Loucy (cell line): ENCODE data around the gene NDUFS7.

Experiments
- H2AFZ ChIP-seq: fragments of 200-600 bp; sonication (generic); 2 replicates; pipeline ENCODE4 v1.6.0; 2016; ENCODE audit warnings: antibody characterized with exemption, mild to moderate bottlenecking, low read length, moderate library complexity
- H3F3A ChIP-seq: fragments of 200-600 bp; 2 replicates; pipeline ENCODE4 v1.6.0; 2016; ENCODE audit warnings: antibody characterized with exemption, low read depth, mild to moderate bottlenecking
- H3K27me3 ChIP-seq: fragments of 200-600 bp; sonication (generic); 2 replicates; pipeline ENCODE4 v1.6.1; 2014; ENCODE audit warnings: low read length, mild to moderate bottlenecking; ENCODE audit not compliant: insufficient read depth, poor library complexity, severe bottlenecking
- H3K36me3 ChIP-seq: fragments of 200-600 bp; sonication (generic); 2 replicates; pipeline ENCODE4 v1.6.1; 2016; ENCODE audit warnings: low read length; ENCODE audit not compliant: insufficient read depth
- H3K4me1 ChIP-seq: fragments of 200-600 bp; sonication (generic); 2 replicates; pipeline ENCODE4 v1.5.1; 2014; ENCODE audit warnings: low read length, mild to moderate bottlenecking; ENCODE audit not compliant: insufficient read depth, poor library complexity, severe bottlenecking
- H3K4me2 ChIP-seq: fragments of 200-600 bp; sonication (generic); 2 replicates; pipeline ENCODE4 v1.6.0; 2014; ENCODE audit warnings: antibody characterized with exemption, low read length, low read depth, mild to moderate bottlenecking; ENCODE audit not compliant: poor library complexity, severe bottlenecking
- H3K4me3 ChIP-seq: fragments of 200-600 bp; sonication (generic); 2 replicates; pipeline ENCODE4 v1.5.1; 2014; ENCODE audit warnings: low read length, mild to moderate bottlenecking, mixed read lengths; ENCODE audit not compliant: poor library complexity, severe bottlenecking
- H3K79me2 ChIP-seq: fragments of 200-600 bp; sonication (generic); 2 replicates; pipeline ENCODE4 v1.6.1; 2014; ENCODE audit warnings: low read length; ENCODE audit not compliant: insufficient read depth
- H3K9ac ChIP-seq: fragments of 200-600 bp; sonication (generic); 2 replicates; pipeline ENCODE4 v1.6.0; 2014; ENCODE audit warnings: mild to moderate bottlenecking, low read depth, low read length, moderate library complexity; ENCODE audit not compliant: poor library complexity, severe bottlenecking
- H3K9me2 ChIP-seq: fragments of 200-600 bp; sonication (generic); replicated peaks from 2 replicates; pipeline ENCODE4 v1.6.1; 2016; ENCODE audit warnings: low read depth, low read length, mixed read lengths
- H3K9me3 ChIP-seq: fragments of 200-600 bp; sonication (generic); 2 replicates; pipeline ENCODE4 v1.6.1; 2014; ENCODE audit warnings: mild to moderate bottlenecking, antibody characterized with exemption, low read length, low read depth; ENCODE audit not compliant: insufficient read depth
- H4K20me1 ChIP-seq: fragments of 200-600 bp; sonication (generic); 2 replicates; pipeline ENCODE4 v1.6.0; 2014; ENCODE audit warnings: antibody characterized with exemption, low read length, mild to moderate bottlenecking; ENCODE audit not compliant: insufficient read depth, poor library complexity, severe bottlenecking
- CTCF ChIP-seq: fragments of 200-600 bp; sonication (generic); conservative IDR thresholded peaks from 2 replicates; pipeline ENCODE4 v1.5.1; 2014; ENCODE audit warnings: mild to moderate bottlenecking, antibody characterized with exemption, low read length
- EZH2phosphoT487 ChIP-seq: fragments of 200-600 bp; IDR thresholded peaks from 2 replicates; pipeline ENCODE4 v1.6.1; 2018; ENCODE audit warnings: antibody characterized with exemption, mild to moderate bottlenecking, moderate library complexity, borderline replicate concordance

NDUFS7 gene

GRCh38 chr19:1399079-1399478 lies 15.4 kb downstream of the NDUFS7 start:
- Histone ChIP-seq H4K20me1 (peaks cover 9% of the 10 kb centered on the region), H3K27me3 (no peaks in the 10 kb centered on the region), H3K79me2 (peaks cover 16% of the 10 kb centered on the region), H3K9me3 (no peaks in the 10 kb centered on the region), H3K4me2 (no peak overlapping the region), H3K9ac (no peak overlapping the region), H3K9me2 (no peaks in the 10 kb centered on the region), H2AFZ (no peak overlapping the region), H3K4me3 (no peak overlapping the region), H3K4me1 (peaks cover 13% of the 10 kb centered on the region), H3F3A (no peaks in the 10 kb centered on the region), H3K36me3 (no peaks in the 10 kb centered on the region)
- TF ChIP-seq CTCF (no peak), EZH2phosphoT487 (no peak)

DNA sequence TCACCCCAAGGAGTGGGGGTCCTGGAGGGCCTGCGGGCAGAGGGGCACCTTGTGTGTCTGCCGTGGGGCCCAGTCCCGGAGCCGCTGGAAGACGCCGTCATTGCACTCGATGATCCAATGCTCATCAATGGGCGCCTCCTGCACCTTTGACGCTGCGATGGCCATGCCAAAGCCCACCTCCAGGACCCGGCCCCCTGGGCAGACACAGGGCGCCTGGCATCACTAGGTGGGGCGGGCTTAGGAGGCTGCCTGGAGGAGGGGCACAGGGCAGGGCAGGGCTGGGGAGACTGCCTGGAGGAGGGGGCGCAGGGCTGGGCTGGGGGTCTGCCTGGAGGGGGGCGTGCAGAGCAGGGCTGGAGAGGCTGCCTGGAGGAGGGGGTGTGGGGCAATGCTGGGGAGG lies 16.0 kb downstream of the NDUFS7 start:
- H3F3A ChIP-seq, result no peaks in the 10 kb centered on the region
- no peaks in the 10 kb centered on the region for H3K9me3 ChIP-seq
- no peak for TF ChIP-seq EZH2phosphoT487
- no peak for TF ChIP-seq CTCF
- H3K9me2 ChIP-seq, result no peaks in the 10 kb centered on the region
- no peak overlapping the region for H3K9ac ChIP-seq
- peaks cover 9% of the 10 kb centered on the region for H4K20me1 ChIP-seq
- no peaks in the 10 kb centered on the region for H3K27me3 ChIP-seq
- H3K36me3 ChIP-seq, result no peaks in the 10 kb centered on the region
- H3K79me2 ChIP-seq, result peaks cover 16% of the 10 kb centered on the region
- peak overlapping the region; percentile 84 for H3K4me2 ChIP-seq
- H3K4me3 ChIP-seq, result no peak overlapping the region
- no peak overlapping the region for H2AFZ ChIP-seq
- H3K4me1 ChIP-seq, result peaks cover 13% of the 10 kb centered on the region

DNA sequence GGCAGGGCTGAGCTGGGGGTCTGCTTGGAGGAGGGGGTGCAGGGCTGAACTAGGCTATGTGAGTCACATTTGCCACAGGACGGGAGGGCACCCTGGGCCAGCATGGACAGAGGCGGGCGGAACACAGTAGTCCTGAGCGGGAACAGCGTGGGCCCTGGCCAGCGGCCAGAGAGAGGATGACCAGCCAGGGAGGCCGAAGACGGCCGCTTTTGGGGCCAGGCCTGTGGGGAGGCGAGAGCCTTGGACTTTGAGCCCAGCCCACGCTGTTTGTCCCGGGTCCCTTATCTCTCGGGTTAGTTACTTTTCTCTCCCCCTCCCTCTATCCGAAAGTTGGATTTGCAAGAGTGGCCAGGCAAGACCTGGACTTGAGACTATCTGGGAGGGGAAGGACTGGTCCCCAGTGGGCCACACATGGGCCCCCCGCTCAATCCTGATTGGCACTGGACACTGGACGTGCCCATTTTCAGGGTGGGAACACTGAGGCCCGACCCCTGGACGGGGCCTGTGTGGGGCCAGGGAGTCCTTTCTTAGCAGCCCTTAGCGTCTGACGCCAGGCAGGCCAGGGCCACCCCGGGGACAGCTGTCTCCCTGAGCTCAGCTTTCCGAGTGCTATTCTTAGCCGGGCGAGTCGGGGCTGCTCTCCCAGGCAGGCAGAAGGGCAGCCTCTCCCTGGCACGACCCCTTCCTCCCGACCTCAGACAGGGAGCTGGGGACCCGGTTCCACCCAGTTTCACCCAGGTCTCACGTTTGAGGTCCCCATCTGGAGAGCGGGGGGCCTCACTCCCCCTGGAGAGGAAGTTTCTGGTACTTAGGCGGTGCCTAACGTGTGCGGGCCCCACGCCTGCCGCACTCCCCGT lies 16.8 kb downstream of the NDUFS7 start:
- Histone ChIP-seq H3K4me2 (peak overlapping the region; percentile 84), H3F3A (no peaks in the 10 kb centered on the region), H3K27me3 (no peaks in the 10 kb centered on the region), H3K36me3 (no peaks in the 10 kb centered on the region), H3K9ac (peak overlapping the region; percentile 83), H3K9me2 (no peaks in the 10 kb centered on the region), H2AFZ (peak overlapping the region; percentile 83; the same call in 1 of the 2 replicates), H4K20me1 (peaks cover 9% of the 10 kb centered on the region), H3K4me3 (peak overlapping the region; percentile 91), H3K9me3 (no peaks in the 10 kb centered on the region), H3K79me2 (peaks cover 16% of the 10 kb centered on the region), H3K4me1 (peaks cover 13% of the 10 kb centered on the region)
- TF ChIP-seq EZH2phosphoT487, result no peak
- TF ChIP-seq CTCF, result no peak
